Type B pancreatic cell (in vitro differentiated cells): ENCODE results near the gene PRDM5. TPM values are rescaled to one million over a fixed set of nuclear protein-coding genes. Genes with fewer than 3 reads are reported as not detected.
A peak's percentile ranks its signal among the peaks of the same experiment; 100 is the strongest.

Experiments
- DNase-seq: peaks from one replicate; pipeline ENCODE4 v3.0.0; 2021; ENCODE audit warnings: mixed read lengths; ENCODE audit not compliant: unreplicated experiment; ENCODE audit errors: extremely low spot score
- H3K27ac Mint-ChIP-seq: 2 replicates; pipeline ENCODE4 v1.8.0; 2021; ENCODE audit warnings: mild to moderate bottlenecking, mixed read lengths
- H3K27me3 Mint-ChIP-seq: 2 replicates; pipeline ENCODE4 v1.8.0; 2021; ENCODE audit warnings: mixed read lengths
- H3K36me3 Mint-ChIP-seq: 2 replicates; pipeline ENCODE4 v1.8.0; 2021; ENCODE audit warnings: mixed read lengths
- H3K4me1 Mint-ChIP-seq: one replicate; pipeline ENCODE4 v1.8.0; 2021; ENCODE audit warnings: mixed read lengths; ENCODE audit not compliant: unreplicated experiment
- H3K4me3 Mint-ChIP-seq: 2 replicates; pipeline ENCODE4 v1.8.0; 2021; ENCODE audit warnings: mild to moderate bottlenecking, mixed read lengths
- H3K9me3 Mint-ChIP-seq: 2 replicates; pipeline ENCODE4 v1.8.0; 2021; ENCODE audit warnings: mixed read lengths
- CTCF ChIP-seq: fragments of 200-600 bp; sonication (generic); conservative IDR thresholded peaks from 2 replicates; pipeline ENCODE4 v1.5.0; 2021; ENCODE audit warnings: antibody characterized with exemption, mild to moderate bottlenecking
- long read RNA-seq: library from polyadenylated mRNA; unstranded; transcript quantifications from one replicate; pipeline ENCODE4 v2.0.0, GENCODE V29; 2020
- total RNA-seq: library from RNA; stranded (reverse); gene quantifications from 2 replicates; pipeline ENCODE4 v1.2.1, GENCODE V29; 2021; ENCODE audit warnings: low replicate concordance

PRDM5 gene
- 5.9 and 15.7 TPM in 2 replicates for total RNA-seq
- long read RNA-seq, partial matches to known transcripts: 1 of 6 reads
- long read RNA-seq, other reads (novel, unspliced or antisense): 3 of 6 reads

GRCh38 chr4:120922381-120923206 lies at the start of gene PRDM5:
Gene PRDM5, minus strand, starts transcription at chr4:120922726. Its CDS starts 118 bp downstream, at chr4:120922608.
- Mint-ChIP-seq H3K4me1 (peaks cover 15% of the 10 kb centered on the region), H3K4me3 (peak within 1 kb of the TSS; percentile 93), H3K9me3 (peaks cover 5% of the 10 kb centered on the region), H3K36me3 (no peaks in the 10 kb centered on the region), H3K27me3 (no peaks in the 10 kb centered on the region), H3K27ac (peak within 1 kb of the TSS; percentile 83)
- TF ChIP-seq CTCF: peak; percentile 66
- DNase-seq: peak; percentile 77

GRCh38 chr4:120971884-120972283 lies 49.4 kb upstream of the PRDM5 start:
- no peak for TF ChIP-seq CTCF
- no peaks in the 10 kb centered on the region for H3K4me1 Mint-ChIP-seq
- H3K27ac Mint-ChIP-seq: no peak overlapping the region
- no peak overlapping the region for H3K4me3 Mint-ChIP-seq
- no peak for DNase-seq
- H3K27me3 Mint-ChIP-seq: no peaks in the 10 kb centered on the region
- no peaks in the 10 kb centered on the region for H3K36me3 Mint-ChIP-seq
- peaks cover 4% of the 10 kb centered on the region for H3K9me3 Mint-ChIP-seq

- TF ChIP-seq CTCF: no peak
- Mint-ChIP-seq H3K9me3 (peaks cover 4% of the 10 kb centered on the region), H3K4me1 (peaks cover 6% of the 10 kb centered on the region), H3K36me3 (no peaks in the 10 kb centered on the region), H3K27me3 (no peaks in the 10 kb centered on the region), H3K4me3 (no peak overlapping the region), H3K27ac (no peak overlapping the region)
- DNase-seq: no peak
Observed at GRCh38 chr4:120965938-120966337, 43.4 kb upstream of the PRDM5 start.

- no peak for DNase-seq
- no peak for TF ChIP-seq CTCF
- Mint-ChIP-seq H3K27ac (no peak overlapping the region), H3K4me3 (no peak overlapping the region), H3K9me3 (peaks cover 4% of the 10 kb centered on the region), H3K27me3 (no peaks in the 10 kb centered on the region), H3K4me1 (peaks cover 6% of the 10 kb centered on the region), H3K36me3 (no peaks in the 10 kb centered on the region)
Observed at GRCh38 chr4:120964596-120964995, 42.1 kb upstream of the PRDM5 start.

- Mint-ChIP-seq H3K27me3 (no peaks in the 10 kb centered on the region), H3K4me1 (peaks cover 6% of the 10 kb centered on the region), H3K4me3 (no peak overlapping the region), H3K9me3 (no peaks in the 10 kb centered on the region), H3K36me3 (no peaks in the 10 kb centered on the region), H3K27ac (no peak overlapping the region)
- TF ChIP-seq CTCF: no peak
- DNase-seq: no peak
Observed at GRCh38 chr4:120963449-120963848, 40.9 kb upstream of the PRDM5 start.
